Measurements from ENCODE around the gene PRKN.

The PRKN gene

DNA sequence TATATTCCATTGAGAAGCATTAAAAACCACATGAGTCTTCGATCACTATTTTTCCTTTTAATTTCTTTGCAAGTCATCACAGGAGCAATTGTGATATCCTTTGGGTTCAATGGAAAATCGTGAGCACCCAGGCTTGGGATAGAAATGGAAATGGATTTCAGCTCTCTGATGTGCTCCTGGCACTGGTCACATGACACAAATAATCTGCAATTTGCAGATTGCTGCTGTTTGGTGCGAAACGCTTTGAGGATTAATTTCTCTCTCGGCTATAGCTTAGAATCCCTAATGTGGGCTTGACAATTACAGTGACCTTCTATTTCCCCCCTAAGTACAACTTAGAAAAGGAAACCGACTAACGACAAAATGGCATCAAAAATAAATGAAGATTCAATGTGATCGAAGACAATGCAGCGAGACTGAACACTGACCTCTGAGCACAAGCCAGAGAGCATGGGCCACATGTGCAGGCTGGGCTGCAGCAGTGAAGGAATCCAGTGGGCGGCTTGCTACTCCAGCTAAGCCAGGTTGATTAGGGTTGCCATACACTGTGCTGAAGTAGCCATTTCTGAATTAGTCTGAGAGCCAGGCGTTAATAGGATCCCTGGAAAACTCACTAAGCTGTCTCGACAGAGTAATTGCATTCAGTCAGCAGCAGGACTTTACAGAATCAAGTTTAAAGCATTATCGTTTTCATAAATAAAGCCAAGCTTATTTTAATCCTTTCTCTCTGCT is 1151.9 kb downstream of the PRKN start:
- no peaks in the 10 kb centered on the region for H3K36me3 ChIP-seq (ENCODE audit: control insufficient read depth in 1 of 2, insufficient read depth in 2 of 2, low read length in 2 of 2)

DNA sequence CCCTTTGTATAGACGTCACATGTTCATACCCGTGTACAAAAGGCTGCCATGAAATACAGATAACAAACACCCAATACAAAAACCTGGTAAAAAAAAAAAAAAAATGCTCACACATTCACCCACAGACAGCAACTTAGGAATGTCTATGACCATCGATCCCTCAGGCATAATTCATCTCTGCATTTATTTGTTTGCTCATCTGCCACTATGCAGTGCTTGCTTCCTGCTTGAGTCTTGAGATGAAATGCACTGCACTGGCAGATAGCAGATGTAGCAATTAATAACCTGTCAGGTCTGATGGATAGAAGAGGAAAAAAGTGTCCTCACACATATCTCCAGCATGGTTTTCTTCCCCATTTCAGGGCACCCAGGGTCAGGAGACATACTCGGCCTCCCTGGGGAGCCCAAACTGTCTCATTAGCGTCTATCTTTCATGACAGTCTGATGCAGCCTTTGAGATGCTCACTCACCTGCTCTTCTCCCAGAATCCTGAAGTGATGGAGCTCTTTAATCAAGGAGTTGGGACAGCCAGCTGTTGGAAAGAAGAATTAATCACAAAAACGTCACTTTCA is 1158.6 kb downstream of the PRKN start:
- H3K27ac ChIP-seq (ENCODE audit: low read length), result no peak overlapping the region

More for the DNA sequence above, 1151.9 kb downstream of the PRKN start:
- Histone ChIP-seq H3K9me3 (ENCODE audit: control insufficient read depth in 1 of 2, low read length in 2 of 2) (no peaks in the 10 kb centered on the region), H3K4me3 (ENCODE audit: low read depth in 1 of 2, low read length in 2 of 2) (no peak overlapping the region), H3K4me1 (ENCODE audit: control insufficient read depth in 1 of 2, insufficient read depth in 2 of 2, low read length in 2 of 2) (no peaks in the 10 kb centered on the region), H3K27ac (ENCODE audit: low read length) (no peak overlapping the region), H3K27me3 (ENCODE audit: low read depth, low read length) (no peaks in the 10 kb centered on the region)

DNA sequence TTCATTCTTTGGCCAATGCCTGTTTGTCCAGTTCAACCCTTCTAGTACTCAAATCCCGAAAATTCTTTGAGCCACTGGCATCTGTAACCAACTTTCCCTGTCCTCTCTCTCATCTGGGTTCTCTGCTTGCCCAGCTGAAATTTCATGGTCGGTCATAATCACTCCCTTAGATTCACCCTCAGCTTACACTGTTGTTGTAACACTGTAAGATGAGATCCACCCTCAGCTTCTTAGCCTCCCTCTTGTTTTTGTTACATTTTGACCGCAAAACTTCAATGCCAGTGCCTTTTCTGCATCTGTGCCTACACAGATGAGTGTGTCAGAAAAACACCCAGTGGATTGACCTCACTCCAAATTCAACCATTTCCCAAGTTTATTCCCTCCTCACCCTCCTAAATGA is 1162.6 kb downstream of the PRKN start:
- no peaks in the 10 kb centered on the region for H3K9me3 ChIP-seq (ENCODE audit: control insufficient read depth in 1 of 2, low read length in 2 of 2)
- no peaks in the 10 kb centered on the region for H3K4me1 ChIP-seq (ENCODE audit: control insufficient read depth in 1 of 2, insufficient read depth in 2 of 2, low read length in 2 of 2)
- H3K4me3 ChIP-seq (ENCODE audit: low read depth in 1 of 2, low read length in 2 of 2), result no peak overlapping the region
- H3K27ac ChIP-seq (ENCODE audit: low read length), result no peak overlapping the region
- no peaks in the 10 kb centered on the region for H3K36me3 ChIP-seq (ENCODE audit: control insufficient read depth in 1 of 2, insufficient read depth in 2 of 2, low read length in 2 of 2)
- H3K27me3 ChIP-seq (ENCODE audit: low read depth, low read length), result no peaks in the 10 kb centered on the region

More for the DNA sequence above, 1158.6 kb downstream of the PRKN start:
- Histone ChIP-seq H3K36me3 (ENCODE audit: control insufficient read depth in 1 of 2, insufficient read depth in 2 of 2, low read length in 2 of 2) (no peaks in the 10 kb centered on the region), H3K4me1 (ENCODE audit: control insufficient read depth in 1 of 2, insufficient read depth in 2 of 2, low read length in 2 of 2) (no peaks in the 10 kb centered on the region), H3K9me3 (ENCODE audit: control insufficient read depth in 1 of 2, low read length in 2 of 2) (no peaks in the 10 kb centered on the region), H3K4me3 (ENCODE audit: low read depth in 1 of 2, low read length in 2 of 2) (no peak overlapping the region), H3K27me3 (ENCODE audit: low read depth, low read length) (no peaks in the 10 kb centered on the region)

DNA sequence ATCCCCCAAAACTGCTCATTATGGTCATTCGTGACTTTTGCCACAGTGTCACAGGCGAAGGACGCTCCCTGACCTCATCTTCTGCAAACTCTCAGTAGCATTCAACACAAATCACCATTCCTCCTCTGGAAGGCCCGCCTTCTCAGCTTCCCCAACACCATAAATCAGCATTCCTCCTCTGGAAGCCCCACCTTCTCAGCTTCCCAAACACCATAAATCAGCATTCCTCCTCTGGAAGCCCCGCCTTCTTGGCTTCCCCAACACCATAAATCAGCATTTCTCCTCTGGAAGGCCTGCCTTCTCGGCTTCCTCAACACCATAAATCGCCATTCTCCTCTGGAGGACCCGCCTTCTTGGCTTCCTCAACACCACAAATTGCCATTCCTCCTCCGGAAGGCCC is 1165.7 kb downstream of the PRKN start:
- H3K36me3 ChIP-seq (ENCODE audit: control insufficient read depth in 1 of 2, insufficient read depth in 2 of 2, low read length in 2 of 2), result no peaks in the 10 kb centered on the region
- H3K9me3 ChIP-seq (ENCODE audit: control insufficient read depth in 1 of 2, low read length in 2 of 2), result no peaks in the 10 kb centered on the region
- H3K4me1 ChIP-seq (ENCODE audit: control insufficient read depth in 1 of 2, insufficient read depth in 2 of 2, low read length in 2 of 2), result no peaks in the 10 kb centered on the region
- H3K4me3 ChIP-seq (ENCODE audit: low read depth in 1 of 2, low read length in 2 of 2), result no peak overlapping the region
- H3K27me3 ChIP-seq (ENCODE audit: low read depth, low read length), result no peaks in the 10 kb centered on the region
- H3K27ac ChIP-seq (ENCODE audit: low read length), result no peak overlapping the region

DNA sequence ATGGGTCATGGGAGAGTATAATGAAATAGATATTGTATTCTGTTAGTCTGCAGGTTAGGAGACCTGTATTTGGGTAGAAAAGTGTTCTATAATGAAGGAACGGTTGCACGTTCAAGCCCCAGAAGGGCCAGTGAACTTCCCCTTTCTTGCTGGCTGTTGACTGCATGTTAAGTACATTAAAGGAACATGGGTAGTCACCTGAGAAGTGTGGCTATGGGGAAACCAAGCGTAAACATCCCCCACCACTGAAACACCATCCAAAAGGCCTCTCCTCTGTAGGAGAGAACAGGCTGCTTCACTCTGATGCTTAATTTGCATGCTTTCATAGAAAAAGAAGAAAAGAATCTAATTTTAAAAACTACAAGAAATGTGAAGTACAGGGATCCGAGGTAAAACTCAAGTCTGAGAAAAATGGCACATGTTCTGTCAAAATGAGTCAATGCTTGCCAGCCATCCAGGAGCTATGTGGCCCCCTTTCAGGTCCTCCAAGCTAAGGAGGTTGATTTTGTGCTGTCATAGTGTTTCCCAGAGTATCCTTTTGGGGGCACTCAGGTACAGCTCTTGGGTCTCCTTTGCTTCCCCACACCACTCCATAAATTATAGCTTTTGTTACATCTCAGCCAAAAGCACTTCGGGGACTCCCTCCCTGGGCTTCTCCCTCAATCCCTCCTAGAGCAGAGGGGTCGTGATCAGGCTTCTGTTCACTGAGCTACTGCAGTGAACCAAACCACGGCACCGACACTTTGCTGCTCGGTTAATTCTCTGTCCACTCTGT is 1170.0 kb downstream of the PRKN start:
- Histone ChIP-seq H3K9me3 (ENCODE audit: control insufficient read depth in 1 of 2, low read length in 2 of 2) (peaks cover 5 to 16% of the 10 kb centered on the region in 2 donors), H3K27ac (ENCODE audit: low read length) (no peak overlapping the region), H3K4me1 (ENCODE audit: control insufficient read depth in 1 of 2, insufficient read depth in 2 of 2, low read length in 2 of 2) (no peaks in the 10 kb centered on the region), H3K36me3 (ENCODE audit: control insufficient read depth in 1 of 2, insufficient read depth in 2 of 2, low read length in 2 of 2) (no peaks in the 10 kb centered on the region), H3K27me3 (ENCODE audit: low read depth, low read length) (no peaks in the 10 kb centered on the region), H3K4me3 (ENCODE audit: low read depth in 1 of 2, low read length in 2 of 2) (no peak overlapping the region)

DNA sequence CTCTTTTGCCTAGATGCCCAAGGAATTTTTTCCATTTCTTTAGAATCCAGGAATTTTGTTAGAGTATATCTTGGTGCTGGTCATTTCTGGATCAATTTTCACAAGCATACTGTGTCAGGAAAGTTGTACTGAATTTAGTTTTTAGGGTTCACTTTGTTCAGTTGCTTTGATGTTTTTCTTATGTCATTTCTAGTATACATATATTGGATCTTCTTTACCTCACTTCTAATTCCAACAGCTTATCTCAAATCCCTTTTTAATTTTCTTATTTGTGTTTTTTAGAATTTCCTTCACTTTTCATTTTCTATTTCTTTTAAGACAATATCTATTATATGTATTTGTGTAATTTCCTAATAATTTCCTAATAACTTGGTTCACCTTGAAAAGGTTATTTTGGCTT is 1172.7 kb downstream of the PRKN start:
- H3K4me1 ChIP-seq (ENCODE audit: control insufficient read depth in 1 of 2, insufficient read depth in 2 of 2, low read length in 2 of 2), result no peaks in the 10 kb centered on the region
- no peaks in the 10 kb centered on the region for H3K36me3 ChIP-seq (ENCODE audit: control insufficient read depth in 1 of 2, insufficient read depth in 2 of 2, low read length in 2 of 2)
- H3K27me3 ChIP-seq (ENCODE audit: low read depth, low read length), result no peaks in the 10 kb centered on the region
- H3K4me3 ChIP-seq (ENCODE audit: low read depth in 1 of 2, low read length in 2 of 2), result peak overlapping the region in 1 of 2 donors; percentile 32
- H3K27ac ChIP-seq (ENCODE audit: low read length), result no peak overlapping the region
- peaks cover 5 to 16% of the 10 kb centered on the region in 2 donors for H3K9me3 ChIP-seq (ENCODE audit: control insufficient read depth in 1 of 2, low read length in 2 of 2)

DNA sequence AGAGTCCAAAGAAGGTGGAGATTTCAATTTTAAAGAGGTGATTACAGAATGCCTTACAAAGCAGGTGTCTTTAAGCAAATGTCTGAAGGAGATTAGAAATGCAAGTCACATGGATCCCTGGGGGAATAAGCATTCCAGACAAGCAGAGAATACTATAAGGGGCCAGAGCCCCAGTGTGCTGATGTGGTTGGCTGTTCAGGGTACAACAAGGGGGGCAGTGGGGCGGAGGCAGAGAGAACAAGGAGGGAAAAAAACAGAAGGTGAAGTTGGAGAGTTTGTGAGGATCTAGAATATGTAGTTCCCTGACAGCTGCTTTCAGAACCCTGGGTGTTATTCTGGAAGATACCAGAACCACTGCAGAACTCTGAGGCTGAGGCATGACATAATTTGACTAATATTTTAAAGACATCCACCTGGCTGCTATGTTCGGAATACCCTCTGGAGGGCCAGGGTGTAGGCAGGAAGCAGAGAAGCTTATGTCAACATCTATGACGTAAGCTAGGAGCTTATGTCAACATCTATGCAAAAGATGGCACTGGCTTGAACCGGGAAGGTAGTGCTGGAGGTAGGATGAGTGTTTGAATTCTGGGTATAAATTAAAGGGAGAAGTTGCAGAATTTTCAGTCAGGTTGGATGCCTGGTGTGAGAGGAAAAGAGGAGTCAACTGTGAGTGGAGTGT is 1177.5 kb downstream of the PRKN start:
- Histone ChIP-seq H3K36me3 (ENCODE audit: control insufficient read depth in 1 of 2, insufficient read depth in 2 of 2, low read length in 2 of 2) (no peaks in the 10 kb centered on the region), H3K4me3 (ENCODE audit: low read depth in 1 of 2, low read length in 2 of 2) (no peak overlapping the region), H3K9me3 (ENCODE audit: control insufficient read depth in 1 of 2, low read length in 2 of 2) (peaks cover under 1 to 9% of the 10 kb centered on the region in 2 donors), H3K27me3 (ENCODE audit: low read depth, low read length) (no peaks in the 10 kb centered on the region), H3K27ac (ENCODE audit: low read length) (no peak overlapping the region), H3K4me1 (ENCODE audit: control insufficient read depth in 1 of 2, insufficient read depth in 2 of 2, low read length in 2 of 2) (no peaks in the 10 kb centered on the region)

DNA sequence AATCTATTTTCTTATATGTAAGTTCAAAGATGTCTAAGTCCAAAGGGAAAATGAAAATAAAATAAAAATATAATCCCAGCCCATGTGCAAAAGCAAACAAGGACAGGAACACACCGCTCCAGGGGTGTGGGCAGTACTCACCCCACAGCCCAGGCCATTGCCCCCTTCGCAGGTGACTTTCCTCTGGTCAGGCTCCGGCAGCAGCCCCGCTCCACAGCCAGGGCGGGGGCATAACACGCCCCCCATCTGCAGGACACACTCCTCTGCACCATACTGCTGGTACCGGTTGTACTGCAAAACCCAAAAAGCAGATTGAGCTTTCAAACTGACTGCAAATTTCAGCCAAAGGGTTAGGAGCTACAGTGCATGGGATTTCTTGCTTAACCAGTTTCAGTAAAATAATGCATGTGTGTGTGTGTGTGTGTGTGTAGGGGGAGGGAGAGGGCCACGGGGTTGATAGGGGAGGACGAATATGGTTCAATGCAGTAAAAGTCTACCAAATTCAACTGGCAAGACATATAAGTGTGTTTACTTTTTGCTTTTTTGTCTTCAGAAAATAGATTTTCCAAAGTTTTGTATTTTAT is 1178.8 kb downstream of the PRKN start:
- no peaks in the 10 kb centered on the region for H3K36me3 ChIP-seq (ENCODE audit: control insufficient read depth in 1 of 2, insufficient read depth in 2 of 2, low read length in 2 of 2)
- no peaks in the 10 kb centered on the region for H3K4me1 ChIP-seq (ENCODE audit: control insufficient read depth in 1 of 2, insufficient read depth in 2 of 2, low read length in 2 of 2)
- no peak overlapping the region for H3K4me3 ChIP-seq (ENCODE audit: low read depth in 1 of 2, low read length in 2 of 2)
- H3K27me3 ChIP-seq (ENCODE audit: low read depth, low read length), result no peaks in the 10 kb centered on the region
- no peak overlapping the region for H3K27ac ChIP-seq (ENCODE audit: low read length)
- peaks cover 0 to 6% of the 10 kb centered on the region in 2 donors for H3K9me3 ChIP-seq (ENCODE audit: control insufficient read depth in 1 of 2, low read length in 2 of 2)

DNA sequence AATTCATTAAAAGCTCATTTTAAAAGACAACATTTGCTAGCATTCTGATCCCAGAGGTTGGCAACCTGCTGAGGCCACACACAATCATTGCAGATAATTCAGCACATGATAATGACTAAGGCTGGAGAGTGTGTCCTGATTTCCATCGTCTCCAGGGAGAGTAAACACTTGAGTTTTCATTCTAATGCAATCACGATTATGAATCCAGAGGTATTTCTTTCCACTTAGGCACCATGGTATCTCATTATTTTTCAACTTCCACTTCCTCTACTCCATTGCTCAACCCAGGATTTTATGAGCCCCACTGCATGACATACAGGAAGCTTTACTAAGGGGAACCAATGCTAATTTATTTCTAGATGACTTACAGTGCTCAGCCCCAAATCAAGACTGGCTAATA is 1179.9 kb downstream of the PRKN start:
- H3K4me3 ChIP-seq (ENCODE audit: low read depth in 1 of 2, low read length in 2 of 2), result no peak overlapping the region
- H3K36me3 ChIP-seq (ENCODE audit: control insufficient read depth in 1 of 2, insufficient read depth in 2 of 2, low read length in 2 of 2), result no peaks in the 10 kb centered on the region
- H3K9me3 ChIP-seq (ENCODE audit: control insufficient read depth in 1 of 2, low read length in 2 of 2), result no peaks in the 10 kb centered on the region
- no peak overlapping the region for H3K27ac ChIP-seq (ENCODE audit: low read length)
- H3K4me1 ChIP-seq (ENCODE audit: control insufficient read depth in 1 of 2, insufficient read depth in 2 of 2, low read length in 2 of 2), result no peaks in the 10 kb centered on the region
- no peaks in the 10 kb centered on the region for H3K27me3 ChIP-seq (ENCODE audit: low read depth, low read length)

DNA sequence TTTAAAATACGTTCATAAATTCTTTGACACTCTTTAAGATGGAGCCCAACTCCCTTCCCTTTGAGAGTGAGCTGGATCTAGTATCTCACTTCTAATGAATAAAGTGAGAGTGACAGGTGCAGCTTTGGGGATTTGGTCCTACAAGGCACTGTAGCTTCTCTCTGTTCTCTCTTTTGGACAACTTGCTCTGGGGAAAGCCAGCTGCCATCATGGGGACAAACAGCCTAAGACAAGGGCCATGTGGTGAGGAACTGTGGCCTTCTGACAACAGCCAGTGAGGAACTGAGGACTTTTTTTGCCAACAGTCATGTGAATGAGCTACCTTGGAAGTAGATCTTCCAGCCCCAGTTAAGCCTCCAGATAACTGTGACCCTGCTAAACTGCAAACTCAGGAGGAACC is 1180.9 kb downstream of the PRKN start:
- no peak overlapping the region for H3K27ac ChIP-seq (ENCODE audit: low read length)
- H3K4me3 ChIP-seq (ENCODE audit: low read depth in 1 of 2, low read length in 2 of 2), result no peak overlapping the region
- no peaks in the 10 kb centered on the region for H3K4me1 ChIP-seq (ENCODE audit: control insufficient read depth in 1 of 2, insufficient read depth in 2 of 2, low read length in 2 of 2)
- H3K36me3 ChIP-seq (ENCODE audit: control insufficient read depth in 1 of 2, insufficient read depth in 2 of 2, low read length in 2 of 2), result no peaks in the 10 kb centered on the region
- H3K27me3 ChIP-seq (ENCODE audit: low read depth, low read length), result no peaks in the 10 kb centered on the region
- no peaks in the 10 kb centered on the region for H3K9me3 ChIP-seq (ENCODE audit: control insufficient read depth in 1 of 2, low read length in 2 of 2)

DNA sequence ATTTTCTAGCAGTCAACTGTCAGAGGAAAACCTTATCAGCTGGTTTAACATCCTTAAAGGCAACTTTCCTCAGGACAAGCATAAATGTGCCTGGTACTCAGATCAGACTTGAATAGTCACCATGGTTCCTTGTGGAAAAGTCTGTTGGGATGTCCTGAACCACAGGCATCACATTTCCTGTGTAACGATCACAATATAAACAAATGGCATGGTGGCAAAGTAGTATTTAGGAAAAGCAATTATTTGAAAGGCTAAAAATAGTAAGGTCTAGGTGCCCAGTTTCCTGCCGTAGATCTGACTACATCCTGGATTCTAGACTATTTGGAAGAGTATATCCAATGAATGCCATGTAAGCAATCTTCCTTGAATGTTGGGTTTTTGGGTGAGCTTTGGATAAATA is 1181.8 kb downstream of the PRKN start:
- Histone ChIP-seq H3K27ac (ENCODE audit: low read length) (no peak overlapping the region), H3K27me3 (ENCODE audit: low read depth, low read length) (no peaks in the 10 kb centered on the region), H3K4me3 (ENCODE audit: low read depth in 1 of 2, low read length in 2 of 2) (no peak overlapping the region), H3K36me3 (ENCODE audit: control insufficient read depth in 1 of 2, insufficient read depth in 2 of 2, low read length in 2 of 2) (no peaks in the 10 kb centered on the region), H3K4me1 (ENCODE audit: control insufficient read depth in 1 of 2, insufficient read depth in 2 of 2, low read length in 2 of 2) (no peaks in the 10 kb centered on the region), H3K9me3 (ENCODE audit: control insufficient read depth in 1 of 2, low read length in 2 of 2) (no peaks in the 10 kb centered on the region)
